Anterior cingulate cortex (tissue), 58 donors: ENCODE data around the gene RFX4.

Experiments
- DNase-seq, 58 donors: peaks; one replicate each; lab custom pipeline; 2025; lab: John Stamatoyannopoulos, UW

RFX4 gene

GRCh38 chr12:106644335-106645073 is 61.7 kb downstream of the RFX4 start:
- peak in 24 of 58 donors; percentile 35 to 89 (median 73) for DNase-seq

- DNase-seq = peak in 57 of 58 donors; percentile 19 to 96 (median 82)
Observed at GRCh38 chr12:106645074-106645421, 62.2 kb downstream of the RFX4 start.

- no peak for DNase-seq
Observed at GRCh38 chr12:106645465-106646330, 62.9 kb downstream of the RFX4 start.

- no peak for DNase-seq
Observed at GRCh38 chr12:106646472-106646871, 63.7 kb downstream of the RFX4 start.

GRCh38 chr12:106647793-106648514 is 65.2 kb downstream of the RFX4 start:
- no peak for DNase-seq

GRCh38 chr12:106648736-106649135 is 65.9 kb downstream of the RFX4 start:
- no peak for DNase-seq

- DNase-seq = peak in 21 of 58 donors; percentile 5 to 69 (median 15)
Observed at GRCh38 chr12:106651552-106651951, 68.7 kb downstream of the RFX4 start.

- DNase-seq = peak in 6 of 58 donors; percentile 2 to 49 (median 10)
Observed at GRCh38 chr12:106652510-106653015, 69.8 kb downstream of the RFX4 start.

GRCh38 chr12:106655577-106655976 is 72.8 kb downstream of the RFX4 start:
- DNase-seq = no peak

- no peak for DNase-seq
Observed at GRCh38 chr12:106657488-106657887, 74.7 kb downstream of the RFX4 start.

- no peak for DNase-seq
Observed at GRCh38 chr12:106663385-106663784, 80.6 kb downstream of the RFX4 start.

GRCh38 chr12:106669216-106669615 is 86.4 kb downstream of the RFX4 start:
- no peak for DNase-seq

GRCh38 chr12:106670131-106670530 is 87.3 kb downstream of the RFX4 start:
- DNase-seq = no peak

- no peak for DNase-seq
Observed at GRCh38 chr12:106671840-106672239, 89.0 kb downstream of the RFX4 start.

- peak in 2 of 58 donors; percentile 3 to 7 for DNase-seq
Observed at GRCh38 chr12:106672314-106673025, 89.7 kb downstream of the RFX4 start.

GRCh38 chr12:106673141-106673540 is 90.3 kb downstream of the RFX4 start:
- DNase-seq = peak in 7 of 58 donors; percentile 1 to 16 (median 7)

GRCh38 chr12:106675651-106676435 is 93.0 kb downstream of the RFX4 start:
- DNase-seq = no peak

- DNase-seq = no peak
Observed at GRCh38 chr12:106679574-106679973, 96.8 kb downstream of the RFX4 start.

- DNase-seq = no peak
Observed at GRCh38 chr12:106680280-106680679, 97.5 kb downstream of the RFX4 start.
